Liver (tissue), 9 donors: ENCODE measurements around the gene PAX5. TPM values are rescaled to one million over a fixed set of nuclear protein-coding genes. Genes with fewer than 3 reads are reported as not detected.
A peak's percentile ranks its signal among the peaks of the same experiment; 100 is the strongest.

Experiments
- DNase-seq: peaks from one replicate; pipeline ENCODE4 v3.0.0-alpha.2; 2017; ENCODE audit warnings: low spot score
- H3K27ac ChIP-seq, 2 donors: one replicate each; pipeline ENCODE4 v1.7.0; 2013; ENCODE audit warnings: inconsistent platforms in 2 of 2, low read length in 2 of 2, control low read depth in 1 of 2, low read depth in 1 of 2, mild to moderate bottlenecking in 1 of 2
- H3K27me3 ChIP-seq, 4 donors: one replicate each; pipeline versions ENCODE4 v1.6.1 to v1.7.0; 2013; ENCODE audit warnings: low read length in 3 of 4, inconsistent platforms in 1 of 4, mild to moderate bottlenecking in 1 of 4, moderate library complexity in 1 of 4; ENCODE audit not compliant: control insufficient read depth in 4 of 4, insufficient read depth in 4 of 4
- H3K36me3 ChIP-seq, 4 donors: one replicate each; pipeline versions ENCODE4 v1.6.1 to v1.7.0; 2013; ENCODE audit warnings: low read length in 3 of 4, mild to moderate bottlenecking in 3 of 4, low read depth in 1 of 4, moderate library complexity in 1 of 4; ENCODE audit not compliant: control insufficient read depth in 4 of 4, insufficient read depth in 3 of 4
- H3K4me1 ChIP-seq, 4 donors: one replicate each; pipeline versions ENCODE4 v1.6.1 to v1.7.0; 2013; ENCODE audit warnings: low read length in 3 of 4, mild to moderate bottlenecking in 3 of 4, moderate library complexity in 1 of 4; ENCODE audit not compliant: control insufficient read depth in 4 of 4, insufficient read depth in 4 of 4
- H3K4me3 ChIP-seq, 3 donors: one replicate each; pipeline versions ENCODE4 v1.6.1 to v1.7.0; 2013; ENCODE audit warnings: low read length in 3 of 3, control low read depth in 1 of 3, low read depth in 1 of 3, mild to moderate bottlenecking in 1 of 3
- H3K9ac ChIP-seq, 2 donors: one replicate each; pipeline ENCODE4 v1.7.0; 2013; ENCODE audit warnings: low read length in 2 of 2, mild to moderate bottlenecking in 2 of 2, moderate library complexity in 2 of 2, control low read depth in 1 of 2, low read depth in 1 of 2
- H3K9me3 ChIP-seq, 4 donors: one replicate each; pipeline versions ENCODE4 v1.6.1 to v1.7.0; 2013; ENCODE audit warnings: low read length in 3 of 4; ENCODE audit not compliant: control insufficient read depth in 4 of 4
- CTCF ChIP-seq: fragments of 150-350 bp; IDR thresholded peaks from 2 replicates; pipeline ENCODE4 v1.5.1; 2017; ENCODE audit warnings: improper control_type of control experiment, low read depth, low read length; ENCODE audit not compliant: missing input control
- FOXA1 ChIP-seq: IDR thresholded peaks from 2 replicates; pipeline ENCODE4 v1.6.1; 2016; ENCODE audit warnings: antibody characterized with exemption
- GABPA ChIP-seq, 2 donors: IDR thresholded peaks in 1 of 2; conservative IDR thresholded peaks in 1 of 2; 2 replicates each; pipeline ENCODE4 v1.6.1; 2016; ENCODE audit warnings: antibody characterized with exemption in 2 of 2, mild to moderate bottlenecking in 1 of 2, moderate library complexity in 1 of 2
- HNF4G ChIP-seq: IDR thresholded peaks from 2 replicates; pipeline ENCODE4 v1.6.1; 2016; ENCODE audit warnings: antibody characterized with exemption
- JUND ChIP-seq, 2 donors: IDR thresholded peaks; 2 replicates each; pipeline ENCODE4 v1.6.1; 2016; ENCODE audit warnings: antibody characterized with exemption in 2 of 2
- MAX ChIP-seq: IDR thresholded peaks from 2 replicates; pipeline ENCODE4 v1.6.1; 2016; ENCODE audit warnings: antibody characterized with exemption
- NR2F2 ChIP-seq: IDR thresholded peaks from 2 replicates; pipeline ENCODE4 v1.6.1; 2016; ENCODE audit warnings: antibody characterized with exemption
- TAF1 ChIP-seq: conservative IDR thresholded peaks from 2 replicates; pipeline ENCODE4 v1.6.1; 2016; ENCODE audit warnings: antibody characterized with exemption, mild to moderate bottlenecking
- YY1 ChIP-seq: IDR thresholded peaks from 2 replicates; pipeline ENCODE4 v1.6.1; 2016; ENCODE audit warnings: antibody characterized with exemption, mild to moderate bottlenecking
- WGBS: extraction: QIAGEN DNeasy Blood & Tissue Kit; methylation state at CpG from one replicate; pipeline ENCODE4 v1.1.7; 2013; 5-methylcytosine and 5-hydroxymethylcytosine counted together
- polyA plus RNA-seq, 2 donors: library from polyadenylated mRNA; stranded (reverse) in 1 of 2; unstranded in 1 of 2; fragments of 200-250 nt in 1 of 2; fragments of >200 nt in 1 of 2; fragmentation: Nextera tagmentation in 1 of 2; extraction: Ambion mirVana in 1 of 2; gene quantifications; one replicate each; pipeline versions ENCODE4 v1.2.1 to v1.2.3, GENCODE V29; 2013 to 2015
- total RNA-seq, 2 donors: library from RNA; depleted of rRNA; stranded (reverse); fragments of >200 nt; gene quantifications; one replicate each; pipeline ENCODE4 v1.2.3, GENCODE V29; 2014
- TF ChIP-seq, protein P1 (sequence below): IDR thresholded peaks from 2 replicates; pipeline ENCODE4 v1.6.1; 2016; ENCODE audit warnings: antibody characterized with exemption
- TF ChIP-seq, protein P2 (sequence below): IDR thresholded peaks from 2 replicates; pipeline ENCODE4 v1.6.1; 2016; ENCODE audit warnings: antibody characterized with exemption, mild to moderate bottlenecking
- donor health status: healthy.
- donor health status: healthy.
- donor health status: healthy.
- donor health status: healthy.
- donor health status: healthy.

The PAX5 gene
- total and polyA plus RNA-seq, 4 donors: 0.05 to 2.7 (median 0.11) TPM

DNA sequence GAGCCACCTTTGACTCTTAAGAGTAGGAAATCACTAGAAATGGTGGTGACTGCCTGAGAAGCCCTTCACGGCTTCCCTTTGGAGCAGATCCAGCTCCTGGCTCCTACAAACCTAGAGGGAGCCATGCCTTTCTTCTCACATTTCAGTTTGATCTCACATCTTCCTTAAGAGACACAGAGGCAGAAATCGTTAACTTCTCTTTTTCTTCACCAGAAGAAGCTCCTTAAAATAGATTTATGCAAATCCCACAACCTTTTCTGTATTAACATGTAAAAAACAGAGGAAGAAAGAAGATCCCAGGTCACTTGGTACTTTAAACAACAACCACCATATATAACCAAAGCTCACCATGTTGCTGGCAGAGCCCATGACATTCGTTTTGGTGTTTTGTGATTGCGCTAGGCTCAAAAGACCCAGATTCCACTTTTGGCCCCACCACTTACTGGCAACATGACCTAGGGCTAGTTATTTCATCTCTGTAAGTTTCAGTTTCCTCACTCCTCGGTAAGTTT lies 29.6 kb downstream of the PAX5 start:
- Histone ChIP-seq H3K9ac (no peak overlapping the region), H3K9me3 (no peaks in the 10 kb centered on the region), H3K27me3 (peaks cover 0 to 29% (median 6%) of the 10 kb centered on the region in 4 donors), H3K36me3 (no peaks in the 10 kb centered on the region), H3K4me1 (peaks cover 0 to 3% (median 0%) of the 10 kb centered on the region in 4 donors), H3K4me3 (no peak overlapping the region), H3K27ac (peak overlapping the region in 1 of 2 donors; percentile 7)
- DNase-seq: no peak
- TF ChIP-seq GABPA (IDR thresholded peaks at IDR 0.05 in 1 of 2, conservative IDR thresholded peaks at IDR 0.05 in 1 of 2): no peak
- TF ChIP-seq HNF4G: no peak
- 62% methylated on average over 5 of the region's 5 CpGs for WGBS

DNA sequence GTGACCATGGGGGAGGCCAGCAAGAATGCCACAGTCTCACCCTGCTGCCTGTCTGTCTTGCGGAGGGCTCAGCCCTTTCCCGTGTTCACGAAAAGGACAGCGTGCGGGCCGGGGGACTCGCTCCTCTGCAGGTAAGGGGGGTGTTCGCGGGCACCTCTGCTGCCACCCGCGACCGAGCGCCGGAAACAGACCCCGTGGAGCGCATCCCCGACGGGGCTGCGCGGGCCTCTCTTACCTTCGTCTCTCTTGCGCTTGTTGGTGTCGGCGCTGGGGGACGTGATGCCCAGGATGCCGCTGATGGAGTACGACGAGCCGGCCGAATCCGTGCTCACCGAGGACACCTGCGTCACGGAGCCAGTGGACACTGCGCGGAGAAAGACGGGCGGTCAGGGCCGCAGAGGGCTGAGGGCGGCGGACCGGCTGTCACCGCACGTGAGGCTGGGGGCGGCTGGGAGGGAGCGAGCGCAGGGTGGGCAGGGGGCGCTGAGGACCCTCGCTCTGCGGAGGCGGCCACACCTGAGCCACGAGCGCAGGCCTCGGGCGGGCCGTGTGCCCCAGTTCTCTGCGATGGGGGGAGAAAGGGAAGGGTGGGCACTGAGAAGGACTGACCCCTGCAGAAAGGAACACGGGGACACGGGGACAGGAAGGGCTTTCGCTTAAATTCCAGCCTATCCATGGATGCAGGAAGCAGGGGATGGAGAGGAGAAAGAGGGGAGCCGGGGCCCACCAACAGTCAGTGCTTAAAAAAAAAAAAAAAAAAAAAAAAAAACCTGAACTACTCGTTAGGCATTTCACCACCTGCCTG lies 31.5 kb downstream of the PAX5 start:
- TF ChIP-seq CTCF (no peak), TAF1 (no peak), YY1 (no peak), JUND (IDR thresholded peaks at IDR 0.05) (no peak), FOXA1 (no peak), MAX (no peak), NR2F2 (no peak)
- TF ChIP-seq, protein P1, sequence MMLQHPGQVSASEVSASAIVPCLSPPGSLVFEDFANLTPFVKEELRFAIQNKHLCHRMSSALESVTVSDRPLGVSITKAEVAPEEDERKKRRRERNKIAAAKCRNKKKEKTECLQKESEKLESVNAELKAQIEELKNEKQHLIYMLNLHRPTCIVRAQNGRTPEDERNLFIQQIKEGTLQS: no peak
- TF ChIP-seq, protein P2, sequence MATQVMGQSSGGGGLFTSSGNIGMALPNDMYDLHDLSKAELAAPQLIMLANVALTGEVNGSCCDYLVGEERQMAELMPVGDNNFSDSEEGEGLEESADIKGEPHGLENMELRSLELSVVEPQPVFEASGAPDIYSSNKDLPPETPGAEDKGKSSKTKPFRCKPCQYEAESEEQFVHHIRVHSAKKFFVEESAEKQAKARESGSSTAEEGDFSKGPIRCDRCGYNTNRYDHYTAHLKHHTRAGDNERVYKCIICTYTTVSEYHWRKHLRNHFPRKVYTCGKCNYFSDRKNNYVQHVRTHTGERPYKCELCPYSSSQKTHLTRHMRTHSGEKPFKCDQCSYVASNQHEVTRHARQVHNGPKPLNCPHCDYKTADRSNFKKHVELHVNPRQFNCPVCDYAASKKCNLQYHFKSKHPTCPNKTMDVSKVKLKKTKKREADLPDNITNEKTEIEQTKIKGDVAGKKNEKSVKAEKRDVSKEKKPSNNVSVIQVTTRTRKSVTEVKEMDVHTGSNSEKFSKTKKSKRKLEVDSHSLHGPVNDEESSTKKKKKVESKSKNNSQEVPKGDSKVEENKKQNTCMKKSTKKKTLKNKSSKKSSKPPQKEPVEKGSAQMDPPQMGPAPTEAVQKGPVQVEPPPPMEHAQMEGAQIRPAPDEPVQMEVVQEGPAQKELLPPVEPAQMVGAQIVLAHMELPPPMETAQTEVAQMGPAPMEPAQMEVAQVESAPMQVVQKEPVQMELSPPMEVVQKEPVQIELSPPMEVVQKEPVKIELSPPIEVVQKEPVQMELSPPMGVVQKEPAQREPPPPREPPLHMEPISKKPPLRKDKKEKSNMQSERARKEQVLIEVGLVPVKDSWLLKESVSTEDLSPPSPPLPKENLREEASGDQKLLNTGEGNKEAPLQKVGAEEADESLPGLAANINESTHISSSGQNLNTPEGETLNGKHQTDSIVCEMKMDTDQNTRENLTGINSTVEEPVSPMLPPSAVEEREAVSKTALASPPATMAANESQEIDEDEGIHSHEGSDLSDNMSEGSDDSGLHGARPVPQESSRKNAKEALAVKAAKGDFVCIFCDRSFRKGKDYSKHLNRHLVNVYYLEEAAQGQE: no peak

More for the DNA sequence above, 31.5 kb downstream of the PAX5 start:
- H3K9me3 ChIP-seq: no peaks in the 10 kb centered on the region
- DNase-seq: no peak
- peaks cover 0 to 34% (median 8%) of the 10 kb centered on the region in 4 donors for H3K27me3 ChIP-seq
- no peak overlapping the region for H3K27ac ChIP-seq
- no peak overlapping the region for H3K9ac ChIP-seq
- WGBS: 8% methylated on average over 62 of the region's 62 CpGs
- no peak overlapping the region for H3K4me3 ChIP-seq
- H3K36me3 ChIP-seq: no peaks in the 10 kb centered on the region
- peaks cover 0 to 3% (median 0%) of the 10 kb centered on the region in 4 donors for H3K4me1 ChIP-seq
